ENCODE measurements around the gene RANBP9. TPM values are rescaled to one million over a fixed set of nuclear protein-coding genes. Genes with fewer than 3 reads are reported as not detected.

Gene RANBP9
- total and polyA plus RNA-seq, 2 of the 13 experiments (the other 11 are each of a cell fraction or from before 2014, with no cell fraction given): 26.6 to 30.6 TPM

DNA sequence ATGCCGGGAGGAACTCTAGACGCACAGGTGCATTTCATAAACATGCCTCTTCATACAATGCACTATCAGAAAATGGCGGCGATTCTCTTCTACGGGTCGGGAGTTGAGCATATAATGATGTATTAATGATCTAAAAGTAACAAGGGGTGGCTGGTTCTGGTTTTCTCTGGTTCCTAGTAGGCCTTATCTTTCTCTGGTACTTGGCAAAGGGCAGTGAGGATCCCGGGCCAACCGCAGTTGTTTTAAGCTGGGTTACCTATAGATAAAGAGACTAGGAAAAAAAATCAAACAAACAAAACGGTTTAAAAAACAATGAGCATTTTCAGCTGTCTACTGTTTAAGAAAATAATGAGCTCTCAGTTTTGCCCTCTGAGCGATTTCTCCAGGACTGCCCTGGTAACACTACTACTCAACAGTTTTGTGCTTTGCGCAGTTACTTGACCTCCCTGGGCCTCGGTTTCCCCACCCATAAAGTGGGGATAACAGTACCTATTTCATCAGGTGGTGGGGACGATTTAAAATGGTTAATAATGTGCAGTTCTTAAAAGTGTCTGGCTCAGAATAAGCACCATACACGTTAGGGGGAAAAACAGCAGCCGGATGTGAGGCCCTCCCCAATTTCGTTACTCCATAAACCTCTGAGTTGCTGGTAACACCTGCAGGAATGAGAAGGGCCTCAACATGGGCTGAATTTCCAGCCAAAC, 138.5 kb downstream of the RANBP9 start:
- intact Hi-C loops (cut with micrococcal nuclease; ENCODE audit: unreplicated experiment): loop anchor here (5.0 kb wide), 1 partner anchor 239 kb away; the partner anchor contains the start of gene MCUR1
- ATAC-seq (no peak), DNase-seq (ENCODE audit: low spot score) (no peak), FAIRE-seq (no peak)
- no peaks in the 10 kb centered on the region for H4K20me1 ChIP-seq (ENCODE audit: insufficient read depth, low read length)
- POLR2A ChIA-PET: interaction anchor here (0.6 to 4.7 kb wide), 9 partner anchors 10 to 166 kb away, joined by 3 to 119 read pairs (median 22); partner anchors contain the start of genes GFOD1 and NOL7
- H3K79me2 ChIP-seq (ENCODE audit: insufficient read depth, low read length): peaks cover 25% of the 10 kb centered on the region
- H3K27ac ChIP-seq (ENCODE audit: extremely low read length, insufficient read depth, low read length): peak overlapping the region; percentile 99
- peak overlapping the region; percentile 100 for H3K4me2 ChIP-seq (ENCODE audit: low read depth, low read length)
- H3K27me3 ChIP-seq (ENCODE audit: control insufficient read depth in 1 of 2, insufficient read depth in 2 of 2, low read length in 2 of 2): no peaks in the 10 kb centered on the region
- H3K36me3 ChIP-seq (replicated peaks in 1 of 2; ENCODE audit: control insufficient read depth in 1 of 2, insufficient read depth in 2 of 2, low read length in 2 of 2): no peaks in the 10 kb centered on the region
- CTCF ChIA-PET (ENCODE audit: low intra/inter-chr PET ratio, low total read pairs): no interaction called here
- WGBS (ENCODE audit: low lambda C conversion rate): 90% methylated on average over 16 of the region's 16 CpGs
- no TSS peak for BruUV-seq (replicated peaks)
- H3K4me1 ChIP-seq (ENCODE audit: insufficient read depth, low read length): peaks cover 51% of the 10 kb centered on the region
- in situ Hi-C loops (cut with HindIII; ENCODE audit: extremely low pct_ligation_motif_present, low pct_unique_long_range_greater_than_20kb): no loop called here
- H2AFZ ChIP-seq (ENCODE audit: low read length): no peak overlapping the region
- no peaks in the 10 kb centered on the region for H3K9me3 ChIP-seq (ENCODE audit: low read length)
- peak overlapping the region; percentile 58 to 94 (median 87); a peak in 5 of 6 replicates for H3K4me3 ChIP-seq (replicated peaks in 1 of 3; ENCODE audit: insufficient read depth in 1 of 3, low read depth in 2 of 3, low read length in 3 of 3)
- H3K9ac ChIP-seq (ENCODE audit: insufficient read depth, low read depth, low read length): peak overlapping the region; percentile 98
- TF ChIP-seq, protein P1, sequence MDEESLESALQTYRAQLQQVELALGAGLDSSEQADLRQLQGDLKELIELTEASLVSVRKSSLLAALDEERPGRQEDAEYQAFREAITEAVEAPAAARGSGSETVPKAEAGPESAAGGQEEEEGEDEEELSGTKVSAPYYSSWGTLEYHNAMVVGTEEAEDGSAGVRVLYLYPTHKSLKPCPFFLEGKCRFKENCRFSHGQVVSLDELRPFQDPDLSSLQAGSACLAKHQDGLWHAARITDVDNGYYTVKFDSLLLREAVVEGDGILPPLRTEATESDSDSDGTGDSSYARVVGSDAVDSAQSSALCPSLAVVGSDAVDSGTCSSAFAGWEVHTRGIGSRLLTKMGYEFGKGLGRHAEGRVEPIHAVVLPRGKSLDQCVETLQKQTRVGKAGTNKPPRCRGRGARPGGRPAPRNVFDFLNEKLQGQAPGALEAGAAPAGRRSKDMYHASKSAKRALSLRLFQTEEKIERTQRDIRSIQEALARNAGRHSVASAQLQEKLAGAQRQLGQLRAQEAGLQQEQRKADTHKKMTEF (CRISPR knock-in tag; IDR thresholded peaks at IDR 0.05): 0 out of 2 replicates have a peak, but pooled peaks have one; percentile 25
- TF ChIP-seq, protein P2, sequence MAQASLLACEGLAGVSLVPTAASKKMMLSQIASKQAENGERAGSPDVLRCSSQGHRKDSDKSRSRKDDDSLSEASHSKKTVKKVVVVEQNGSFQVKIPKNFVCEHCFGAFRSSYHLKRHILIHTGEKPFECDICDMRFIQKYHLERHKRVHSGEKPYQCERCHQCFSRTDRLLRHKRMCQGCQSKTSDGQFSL (CRISPR knock-in tag; IDR thresholded peaks at IDR 0.05): no peak
- peak; percentile 54 for TF ChIP-seq ZNF629 (CRISPR knock-in tag; conservative IDR thresholded peaks at IDR 0.05)
- TF ChIP-seq, protein P3, sequence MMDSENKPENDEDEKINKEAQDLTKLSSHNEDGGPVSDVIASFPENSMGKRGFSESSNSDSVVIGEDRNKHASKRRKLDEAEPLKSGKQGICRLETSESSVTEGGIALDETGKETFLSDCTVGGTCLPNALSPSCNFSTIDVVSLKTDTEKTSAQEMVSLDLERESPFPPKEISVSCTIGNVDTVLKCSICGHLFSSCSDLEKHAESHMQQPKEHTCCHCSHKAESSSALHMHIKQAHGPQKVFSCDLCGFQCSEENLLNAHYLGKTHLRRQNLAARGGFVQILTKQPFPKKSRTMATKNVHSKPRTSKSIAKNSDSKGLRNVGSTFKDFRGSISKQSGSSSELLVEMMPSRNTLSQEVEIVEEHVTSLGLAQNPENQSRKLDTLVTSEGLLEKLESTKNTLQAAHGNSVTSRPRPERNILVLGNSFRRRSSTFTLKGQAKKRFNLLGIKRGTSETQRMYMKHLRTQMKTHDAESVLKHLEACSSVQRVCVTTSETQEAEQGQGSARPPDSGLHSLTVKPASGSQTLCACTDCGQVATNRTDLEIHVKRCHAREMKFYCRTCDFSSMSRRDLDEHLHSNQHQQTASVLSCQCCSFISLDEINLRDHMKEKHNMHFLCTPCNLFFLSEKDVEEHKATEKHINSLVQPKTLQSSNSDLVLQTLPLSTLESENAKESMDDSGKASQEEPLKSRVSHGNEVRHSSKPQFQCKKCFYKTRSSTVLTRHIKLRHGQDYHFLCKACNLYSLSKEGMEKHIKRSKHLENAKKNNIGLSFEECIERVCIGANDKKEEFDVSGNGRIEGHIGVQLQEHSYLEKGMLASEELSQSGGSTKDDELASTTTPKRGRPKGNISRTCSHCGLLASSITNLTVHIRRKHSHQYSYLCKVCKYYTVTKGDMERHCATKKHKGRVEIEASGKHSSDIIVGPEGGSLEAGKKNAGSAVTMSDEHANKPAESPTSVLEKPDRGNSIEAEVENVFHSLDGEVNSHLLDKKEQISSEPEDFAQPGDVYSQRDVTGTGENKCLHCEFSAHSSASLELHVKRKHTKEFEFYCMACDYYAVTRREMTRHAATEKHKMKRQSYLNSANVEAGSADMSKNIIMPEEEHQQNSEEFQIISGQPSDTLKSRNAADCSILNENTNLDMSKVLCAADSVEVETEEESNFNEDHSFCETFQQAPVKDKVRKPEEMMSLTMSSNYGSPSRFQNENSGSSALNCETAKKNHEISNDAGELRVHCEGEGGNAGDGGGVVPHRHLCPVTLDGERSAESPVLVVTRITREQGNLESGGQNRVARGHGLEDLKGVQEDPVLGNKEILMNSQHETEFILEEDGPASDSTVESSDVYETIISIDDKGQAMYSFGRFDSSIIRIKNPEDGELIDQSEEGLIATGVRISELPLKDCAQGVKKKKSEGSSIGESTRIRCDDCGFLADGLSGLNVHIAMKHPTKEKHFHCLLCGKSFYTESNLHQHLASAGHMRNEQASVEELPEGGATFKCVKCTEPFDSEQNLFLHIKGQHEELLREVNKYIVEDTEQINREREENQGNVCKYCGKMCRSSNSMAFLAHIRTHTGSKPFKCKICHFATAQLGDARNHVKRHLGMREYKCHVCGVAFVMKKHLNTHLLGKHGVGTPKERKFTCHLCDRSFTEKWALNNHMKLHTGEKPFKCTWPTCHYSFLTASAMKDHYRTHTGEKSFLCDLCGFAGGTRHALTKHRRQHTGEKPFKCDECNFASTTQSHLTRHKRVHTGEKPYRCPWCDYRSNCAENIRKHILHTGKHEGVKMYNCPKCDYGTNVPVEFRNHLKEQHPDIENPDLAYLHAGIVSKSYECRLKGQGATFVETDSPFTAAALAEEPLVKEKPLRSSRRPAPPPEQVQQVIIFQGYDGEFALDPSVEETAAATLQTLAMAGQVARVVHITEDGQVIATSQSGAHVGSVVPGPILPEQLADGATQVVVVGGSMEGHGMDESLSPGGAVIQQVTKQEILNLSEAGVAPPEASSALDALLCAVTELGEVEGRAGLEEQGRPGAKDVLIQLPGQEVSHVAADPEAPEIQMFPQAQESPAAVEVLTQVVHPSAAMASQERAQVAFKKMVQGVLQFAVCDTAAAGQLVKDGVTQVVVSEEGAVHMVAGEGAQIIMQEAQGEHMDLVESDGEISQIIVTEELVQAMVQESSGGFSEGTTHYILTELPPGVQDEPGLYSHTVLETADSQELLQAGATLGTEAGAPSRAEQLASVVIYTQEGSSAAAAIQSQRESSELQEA (CRISPR knock-in tag; IDR thresholded peaks at IDR 0.05; ENCODE audit: not compliant biosample characterization): peak; percentile 6
- TF ChIP-seq NFYB (CRISPR knock-in tag; IDR thresholded peaks at IDR 0.05): no peak
- 0 out of 2 replicates have a peak, but pooled peaks have one; percentile 10 for TF ChIP-seq ZNF605 (CRISPR knock-in tag; IDR thresholded peaks at IDR 0.05)
- no peak for TF ChIP-seq HOXA3 (CRISPR knock-in tag; IDR thresholded peaks at IDR 0.05)
- TF ChIP-seq, protein P4, sequence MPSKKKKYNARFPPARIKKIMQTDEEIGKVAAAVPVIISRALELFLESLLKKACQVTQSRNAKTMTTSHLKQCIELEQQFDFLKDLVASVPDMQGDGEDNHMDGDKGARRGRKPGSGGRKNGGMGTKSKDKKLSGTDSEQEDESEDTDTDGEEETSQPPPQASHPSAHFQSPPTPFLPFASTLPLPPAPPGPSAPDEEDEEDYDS (CRISPR knock-in tag; IDR thresholded peaks at IDR 0.05): no peak
- no peak for TF ChIP-seq FOXK2 (IDR thresholded peaks at IDR 0.05)
- TF ChIP-seq POLR2AphosphoS2 (IDR thresholded peaks at IDR 0.05; ENCODE audit: low read depth, low read length): 0 out of 2 replicates have a peak, but pooled peaks have one; percentile 50
- TF ChIP-seq ZNF839 (CRISPR knock-in tag; IDR thresholded peaks at IDR 0.05; ENCODE audit: borderline replicate concordance): no peak
- no peak for TF ChIP-seq GABPA (IDR thresholded peaks at IDR 0.05; ENCODE audit: low read depth, low read length)
- no peak for TF ChIP-seq GABPA (CRISPR knock-in tag; IDR thresholded peaks at IDR 0.05; ENCODE audit: low read depth)
